ENCODE measurements around the gene CEBPB.

The CEBPB gene

DNA sequence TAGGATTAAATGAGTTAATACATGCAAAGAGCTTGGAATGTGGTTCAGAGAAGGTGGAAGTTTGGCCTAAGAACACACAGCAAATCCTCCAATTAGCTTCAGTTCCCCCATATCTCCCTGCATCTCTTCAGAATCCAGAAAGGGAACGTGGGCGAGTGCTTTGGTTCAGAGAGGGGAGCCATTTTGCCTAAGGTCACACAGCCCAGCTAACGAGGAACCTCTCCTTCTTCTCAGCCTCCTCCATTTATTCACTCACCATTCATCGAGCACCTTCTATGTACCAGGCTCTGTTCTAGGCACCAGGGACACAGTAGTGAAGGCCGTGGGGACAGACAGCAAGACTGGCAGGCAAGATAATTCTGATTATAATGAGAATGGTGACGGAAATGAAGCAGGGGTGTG lies 2.3 kb upstream of the CEBPB start:
- TF ChIP-seq FOXP2 (optimal IDR thresholded peaks at IDR 0.05; ENCODE audit: borderline replicate concordance, extremely low read depth, extremely low read length, insufficient read depth) (no peak), TAF1 (IDR thresholded peaks at IDR 0.05; ENCODE audit: borderline replicate concordance, insufficient read depth, low read length) (no peak), SIN3A (IDR thresholded peaks at IDR 0.05; ENCODE audit: borderline replicate concordance, insufficient read depth, low read length) (no peak), POLR2AphosphoS5 (IDR thresholded peaks at IDR 0.05; ENCODE audit: low read depth, low read length) (no peak), REST (IDR thresholded peaks at IDR 0.05; ENCODE audit: insufficient read depth in 1 of 2, low read depth in 2 of 2, low read length in 2 of 2) (no peak)

DNA sequence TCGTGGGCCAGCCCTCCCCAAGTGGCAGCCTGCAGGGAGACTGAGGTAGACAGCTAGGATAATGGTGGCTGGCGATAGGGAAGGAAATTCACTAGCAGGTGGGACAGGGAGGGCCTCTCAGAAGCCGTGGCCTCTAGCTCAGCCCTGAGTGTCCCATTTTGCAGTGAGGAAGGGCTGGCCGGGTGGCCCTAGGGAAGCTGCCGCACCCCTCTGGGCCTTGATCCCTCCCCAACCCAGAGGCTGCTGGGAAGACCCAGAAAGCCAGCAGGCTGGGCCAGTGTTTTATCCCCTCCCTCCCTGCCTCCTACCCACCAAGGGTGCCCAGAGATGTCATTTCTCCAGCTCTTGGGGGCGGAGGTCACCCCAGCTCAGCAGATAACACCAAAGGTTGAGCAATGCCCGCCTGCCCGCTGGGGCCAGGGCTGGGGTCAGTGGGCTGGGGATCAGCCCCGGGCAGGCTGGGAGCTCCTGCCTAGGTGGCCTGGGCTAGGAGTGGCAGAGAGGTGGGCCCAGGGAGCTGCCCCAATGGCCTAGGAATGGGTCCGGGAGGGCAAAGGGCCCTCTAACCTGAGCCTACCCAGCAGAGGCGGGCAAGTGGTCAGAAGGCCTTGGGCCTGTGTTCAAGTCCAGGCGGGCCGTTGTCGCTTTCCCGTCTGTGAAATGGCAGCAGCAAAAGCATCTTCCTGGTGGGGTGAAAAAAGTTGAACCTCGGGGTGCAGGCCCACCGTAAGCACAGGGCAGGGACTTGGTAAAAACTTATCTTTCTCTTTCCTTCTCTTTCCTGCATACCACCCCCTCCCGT lies 1.6 kb upstream of the CEBPB start:
- TF ChIP-seq POLR2AphosphoS5 (IDR thresholded peaks at IDR 0.05; ENCODE audit: low read depth, low read length) (no peak), FOXP2 (optimal IDR thresholded peaks at IDR 0.05; ENCODE audit: borderline replicate concordance, extremely low read depth, extremely low read length, insufficient read depth) (no peak), TAF1 (IDR thresholded peaks at IDR 0.05; ENCODE audit: borderline replicate concordance, insufficient read depth, low read length) (no peak)

DNA sequence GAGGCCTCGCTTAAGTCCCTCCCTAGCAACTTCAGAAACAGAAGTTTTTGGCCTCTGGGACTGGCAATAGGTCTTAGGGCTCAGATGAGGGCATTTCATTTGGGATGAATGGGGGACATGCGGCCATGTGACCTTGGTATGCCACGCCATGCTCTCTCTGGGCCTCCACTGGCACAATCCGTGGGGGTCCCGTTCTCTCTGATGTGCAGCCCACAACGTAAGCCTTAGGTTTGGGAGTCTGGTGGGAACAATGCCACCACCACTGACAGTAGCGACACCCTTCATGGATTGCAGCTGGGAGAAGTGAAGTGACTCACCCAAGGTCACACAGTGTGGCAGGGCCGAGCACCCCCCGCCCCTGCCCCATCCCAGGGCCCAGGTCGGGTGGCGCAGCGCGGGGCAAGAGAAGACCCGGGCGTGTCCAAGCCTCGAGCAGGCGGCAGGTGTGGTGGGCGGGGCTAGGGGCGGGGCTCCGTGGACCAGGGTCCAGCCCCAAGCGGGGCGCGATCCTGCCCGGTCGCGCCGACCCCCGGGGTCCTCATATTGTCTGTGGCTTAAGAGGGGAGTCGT lies 864 bp upstream of the CEBPB start:
- no peak for TF ChIP-seq SIN3A (IDR thresholded peaks at IDR 0.05; ENCODE audit: borderline replicate concordance, insufficient read depth, low read length)
- no peak for TF ChIP-seq POLR2AphosphoS5 (IDR thresholded peaks at IDR 0.05; ENCODE audit: low read depth, low read length)
- TF ChIP-seq TAF1 (IDR thresholded peaks at IDR 0.05; ENCODE audit: borderline replicate concordance, insufficient read depth, low read length) = no peak
- no peak for TF ChIP-seq FOXP2 (optimal IDR thresholded peaks at IDR 0.05; ENCODE audit: borderline replicate concordance, extremely low read depth, extremely low read length, insufficient read depth)
- TF ChIP-seq REST (IDR thresholded peaks at IDR 0.05; ENCODE audit: insufficient read depth in 1 of 2, low read depth in 2 of 2, low read length in 2 of 2) = no peak

GRCh38 chr20:50191065-50191543 lies 474 bp downstream of the CEBPB start:
- no peak for TF ChIP-seq SIN3A (IDR thresholded peaks at IDR 0.05; ENCODE audit: borderline replicate concordance, insufficient read depth, low read length)

- no peak for TF ChIP-seq FOXP2 (optimal IDR thresholded peaks at IDR 0.05; ENCODE audit: borderline replicate concordance, extremely low read depth, extremely low read length, insufficient read depth)
- TF ChIP-seq SIN3A (IDR thresholded peaks at IDR 0.05; ENCODE audit: borderline replicate concordance, insufficient read depth, low read length) = 0 out of 2 replicates have a peak, but pooled peaks have one; percentile 17
Observed at GRCh38 chr20:50191544-50192363, 1.1 kb downstream of the CEBPB start.

DNA sequence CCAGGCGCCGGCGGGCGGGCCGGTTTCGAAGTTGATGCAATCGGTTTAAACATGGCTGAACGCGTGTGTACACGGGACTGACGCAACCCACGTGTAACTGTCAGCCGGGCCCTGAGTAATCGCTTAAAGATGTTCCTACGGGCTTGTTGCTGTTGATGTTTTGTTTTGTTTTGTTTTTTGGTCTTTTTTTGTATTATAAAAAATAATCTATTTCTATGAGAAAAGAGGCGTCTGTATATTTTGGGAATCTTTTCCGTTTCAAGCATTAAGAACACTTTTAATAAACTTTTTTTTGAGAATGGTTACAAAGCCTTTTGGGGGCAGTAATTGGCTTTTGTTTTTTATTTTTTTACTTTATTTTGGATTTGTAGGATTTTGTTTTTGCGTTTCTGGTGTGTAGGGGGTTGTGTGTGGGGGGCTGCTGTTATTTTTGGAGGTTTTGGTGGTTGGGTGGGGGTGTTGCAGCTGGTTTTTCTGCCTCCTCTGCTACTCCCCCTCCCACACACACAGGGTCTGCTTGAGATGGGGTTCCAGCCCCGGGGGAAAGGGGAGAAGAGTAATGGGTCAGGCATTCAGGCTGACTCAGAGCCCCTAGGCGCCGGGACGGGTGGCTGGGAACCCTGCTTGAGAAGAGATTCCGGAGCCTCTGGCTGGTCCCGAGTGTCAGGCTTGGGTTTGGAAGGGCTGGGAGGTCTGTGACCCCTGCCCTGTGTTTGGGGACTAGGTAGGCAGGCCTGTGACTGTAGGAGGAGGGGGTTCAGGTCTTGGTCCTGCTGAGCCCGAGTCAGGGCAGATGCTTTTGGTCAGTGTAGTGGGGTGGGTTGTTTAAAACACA lies 2.0 kb downstream of the CEBPB start:
- TF ChIP-seq SIN3A (IDR thresholded peaks at IDR 0.05; ENCODE audit: borderline replicate concordance, insufficient read depth, low read length) = peak; percentile 100
- TF ChIP-seq REST (IDR thresholded peaks at IDR 0.05; ENCODE audit: insufficient read depth in 1 of 2, low read depth in 2 of 2, low read length in 2 of 2) = peak in 1 of 2 experiments; percentile 35; a peak in 1 of 4 replicates
- TF ChIP-seq POLR2AphosphoS5 (IDR thresholded peaks at IDR 0.05; ENCODE audit: low read depth, low read length) = no peak
